CD4-positive, alpha-beta T cell (primary cell): Measurements from ENCODE around the gene TMED3. TPM values are rescaled to one million over a fixed set of nuclear protein-coding genes. Genes with fewer than 3 reads are reported as not detected.
"Not testable (repeated sequence)": the region's sequence is repeated elsewhere in the genome, so short reads cannot be mapped to it uniquely, and the experiment has no call there.

Experiments used
- ATAC-seq: fragments of 200-7000 bp; cut with Tn5 transposase; one replicate; pipeline ENCODE4 v1.10.0; 2022; ENCODE audit warnings: mild to moderate bottlenecking; ENCODE audit not compliant: poor library complexity
- CTCF ChIA-PET: fragments of 350-600 bp; sonication (Branson Sonifier 250); formaldehyde crosslinking; loops from one replicate; lab custom pipeline; 2021; ENCODE audit warnings: antibody characterized with exemption, inconsistent platforms; lab: Charles Lee
- POLR2A ChIA-PET: fragments of 350-600 bp; sonication (Branson Sonifier 250); formaldehyde crosslinking; loops from one replicate; lab custom pipeline; 2021; ENCODE audit warnings: antibody characterized with exemption, inconsistent platforms; lab: Charles Lee
- DNase-seq, 14 experiments: peaks; one replicate each; pipeline ENCODE4 v3.0.0-alpha.2; 2013 to 2020; ENCODE audit warnings: mixed read lengths in 2 of 14
- H3K27ac ChIP-seq, 2 donors: one replicate each; pipeline versions ENCODE4 v1.5.1 to v1.7.0; 2013; ENCODE audit warnings: low read length in 2 of 2, low read depth in 1 of 2, mild to moderate bottlenecking in 1 of 2
- H3K27me3 ChIP-seq, 2 experiments: 1 replicate in 1 of 2; 2 replicates in 1 of 2; pipeline versions ENCODE4 v1.6.1 to v1.7.0; 2013; ENCODE audit warnings: low read length in 2 of 2, control low read depth in 1 of 2, mild to moderate bottlenecking in 1 of 2, moderate library complexity in 1 of 2; ENCODE audit not compliant: insufficient read depth in 2 of 2, control insufficient read depth in 1 of 2
- H3K36me3 ChIP-seq: one replicate; pipeline ENCODE4 v1.6.1; 2013; ENCODE audit warnings: low read length, control low read depth; ENCODE audit not compliant: insufficient read depth
- H3K4me1 ChIP-seq: one replicate; pipeline ENCODE4 v1.6.1; 2013; ENCODE audit warnings: low read length, control low read depth; ENCODE audit not compliant: insufficient read depth
- H3K4me3 ChIP-seq: one replicate; pipeline ENCODE4 v1.5.1; 2013; ENCODE audit warnings: mild to moderate bottlenecking, low read length, moderate library complexity
- H3K9me3 ChIP-seq, 2 experiments: 1 replicate in 1 of 2; 2 replicates in 1 of 2; pipeline versions ENCODE4 v1.6.1 to v1.7.0; 2013; ENCODE audit warnings: low read length in 2 of 2, mild to moderate bottlenecking in 2 of 2, control low read depth in 1 of 2, moderate library complexity in 1 of 2; ENCODE audit not compliant: control insufficient read depth in 1 of 2, insufficient read depth in 1 of 2
- H3K27ac Mint-ChIP-seq: one replicate; pipeline ENCODE4 v1.8.0; 2020; ENCODE audit warnings: mixed read lengths
- H3K27me3 Mint-ChIP-seq: one replicate; pipeline ENCODE4 v1.8.0; 2021; ENCODE audit warnings: mixed read lengths
- H3K36me3 Mint-ChIP-seq: one replicate; pipeline ENCODE4 v1.8.0; 2021; ENCODE audit warnings: low read depth, mixed read lengths
- H3K4me1 Mint-ChIP-seq: one replicate; pipeline ENCODE4 v1.8.0; 2021; ENCODE audit warnings: low read depth, mixed read lengths
- H3K4me3 Mint-ChIP-seq: one replicate; pipeline ENCODE4 v1.8.0; 2020; ENCODE audit warnings: mild to moderate bottlenecking, mixed read lengths
- H3K9me3 Mint-ChIP-seq: one replicate; pipeline ENCODE4 v1.8.0; 2020; ENCODE audit warnings: mixed read lengths
- intact Hi-C, 2 experiments: fragments of 100-400 bp; cut with DNase I in 1 of 2; cut with micrococcal nuclease in 1 of 2; formaldehyde crosslinking; loops; one replicate each; pipeline versions ENCODE4 v1.15.1 to v1.9.0; 2023 to 2025; cut with DNase I, micrococcal nuclease
- total RNA-seq, 174 experiments: library from RNA in 2 of 174; stranded (reverse) in 2 of 174; gene quantifications; one replicate each; pipeline ENCODE4 v1.2.3 and lab custom pipeline; 2021 to 2026
- TF ChIP-seq, protein P1 (sequence below): fragments of 200-600 bp; IDR thresholded peaks from one replicate; pipeline ENCODE4 v1.8.0; 2022; ENCODE audit warnings: antibody characterized with exemption, mild to moderate bottlenecking

TMED3 gene
- total RNA-seq, 2 experiments from 2014 or later, result 12.2 to 12.7 TPM

DNA sequence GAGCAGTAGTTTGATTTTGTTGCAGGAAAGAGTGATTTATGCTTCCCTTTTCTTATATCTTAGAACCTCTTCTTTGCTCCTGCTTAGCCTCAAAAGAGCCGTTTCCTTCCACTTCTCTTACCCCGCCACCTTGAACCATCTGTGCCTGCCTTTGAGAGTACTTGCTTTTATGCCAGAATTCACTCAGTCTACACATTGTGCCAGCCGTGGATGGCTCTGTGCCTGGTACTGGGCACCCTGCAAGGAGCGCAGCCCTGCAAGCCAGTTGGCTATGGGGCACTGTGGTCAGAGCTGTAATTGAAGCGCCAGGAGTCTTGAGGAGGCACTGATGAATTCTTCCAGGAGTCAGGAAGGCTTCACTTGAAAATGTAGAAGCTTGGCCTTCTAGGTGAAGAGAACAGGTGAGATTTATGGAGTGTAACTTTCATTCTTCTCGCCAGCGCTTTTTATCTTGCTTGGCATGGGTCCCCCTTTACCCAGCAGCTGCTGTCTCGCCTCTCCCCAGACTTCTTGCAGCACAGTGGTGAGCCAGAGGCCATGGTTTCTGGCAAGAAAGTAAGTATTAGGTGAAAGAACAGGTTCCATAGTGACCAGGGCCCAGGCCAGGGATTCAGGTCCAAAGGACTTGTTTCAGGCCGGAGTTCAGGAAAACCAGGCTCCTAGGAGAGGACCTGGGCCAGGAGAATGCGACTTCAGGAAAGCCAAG lies 4.9 kb downstream of the TMED3 start:
- peaks cover 20% of the 10 kb centered on the region for H3K4me1 ChIP-seq
- no peaks in the 10 kb centered on the region for H3K9me3 Mint-ChIP-seq
- peaks cover 87% of the 10 kb centered on the region for H3K36me3 Mint-ChIP-seq
- DNase-seq (no peak), ATAC-seq (no peak)
- H3K4me1 Mint-ChIP-seq, result peaks cover 64% of the 10 kb centered on the region
- no peak overlapping the region for H3K4me3 ChIP-seq
- CTCF ChIA-PET, result no interaction called here
- POLR2A ChIA-PET, result interaction anchor here (0.5 kb wide), 1 partner anchor 29 kb away, joined by 4 read pairs; no protein-coding TSS in a partner anchor
- intact Hi-C loops, result no loop called here
- H3K27ac Mint-ChIP-seq, result no peak overlapping the region
- H3K9me3 ChIP-seq, result no peaks in the 10 kb centered on the region
- TF ChIP-seq, protein P1, sequence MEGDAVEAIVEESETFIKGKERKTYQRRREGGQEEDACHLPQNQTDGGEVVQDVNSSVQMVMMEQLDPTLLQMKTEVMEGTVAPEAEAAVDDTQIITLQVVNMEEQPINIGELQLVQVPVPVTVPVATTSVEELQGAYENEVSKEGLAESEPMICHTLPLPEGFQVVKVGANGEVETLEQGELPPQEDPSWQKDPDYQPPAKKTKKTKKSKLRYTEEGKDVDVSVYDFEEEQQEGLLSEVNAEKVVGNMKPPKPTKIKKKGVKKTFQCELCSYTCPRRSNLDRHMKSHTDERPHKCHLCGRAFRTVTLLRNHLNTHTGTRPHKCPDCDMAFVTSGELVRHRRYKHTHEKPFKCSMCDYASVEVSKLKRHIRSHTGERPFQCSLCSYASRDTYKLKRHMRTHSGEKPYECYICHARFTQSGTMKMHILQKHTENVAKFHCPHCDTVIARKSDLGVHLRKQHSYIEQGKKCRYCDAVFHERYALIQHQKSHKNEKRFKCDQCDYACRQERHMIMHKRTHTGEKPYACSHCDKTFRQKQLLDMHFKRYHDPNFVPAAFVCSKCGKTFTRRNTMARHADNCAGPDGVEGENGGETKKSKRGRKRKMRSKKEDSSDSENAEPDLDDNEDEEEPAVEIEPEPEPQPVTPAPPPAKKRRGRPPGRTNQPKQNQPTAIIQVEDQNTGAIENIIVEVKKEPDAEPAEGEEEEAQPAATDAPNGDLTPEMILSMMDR, result no peak
- peaks cover 64% of the 10 kb centered on the region for H3K36me3 ChIP-seq
- no peaks in the 10 kb centered on the region for H3K27me3 ChIP-seq
- H3K4me3 Mint-ChIP-seq, result peak overlapping the region; percentile 25
- H3K27ac ChIP-seq, result no peak overlapping the region
- no peaks in the 10 kb centered on the region for H3K27me3 Mint-ChIP-seq

DNA sequence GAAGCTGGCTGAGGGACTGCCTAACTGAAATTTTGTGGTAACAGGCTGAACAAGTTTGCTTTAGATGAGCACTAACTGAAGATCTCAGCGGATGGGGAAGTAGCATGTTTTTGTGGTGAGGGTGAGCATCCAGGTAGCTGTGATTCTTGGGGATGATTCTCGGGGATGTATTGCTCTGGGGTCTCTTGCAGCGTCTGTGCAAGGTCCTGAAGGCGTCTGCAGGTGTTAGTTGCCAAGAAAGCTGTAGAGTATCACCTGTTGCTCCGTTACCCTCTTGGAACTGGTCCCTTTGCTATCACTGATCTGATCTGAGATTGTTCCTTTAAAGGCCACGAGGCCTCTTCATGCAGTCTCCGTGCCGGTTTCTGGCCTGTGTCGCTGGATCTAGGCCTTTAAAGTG lies 6.0 kb downstream of the TMED3 start:
- POLR2A ChIA-PET, result no interaction called here
- Mint-ChIP-seq H3K4me1 (peaks cover 60% of the 10 kb centered on the region), H3K27me3 (no peaks in the 10 kb centered on the region), H3K9me3 (no peaks in the 10 kb centered on the region), H3K36me3 (peaks cover 94% of the 10 kb centered on the region), H3K4me3 (no peak overlapping the region), H3K27ac (no peak overlapping the region)
- Histone ChIP-seq H3K4me1 (peaks cover 12% of the 10 kb centered on the region), H3K36me3 (peaks cover 72% of the 10 kb centered on the region), H3K4me3 (no peak overlapping the region), H3K27ac (no peak overlapping the region), H3K27me3 (no peaks in the 10 kb centered on the region), H3K9me3 (no peaks in the 10 kb centered on the region)
- ATAC-seq (no peak), DNase-seq (no peak)
- CTCF ChIA-PET, result no interaction called here
- TF ChIP-seq, protein P1, result no peak
- intact Hi-C loops, result no loop called here

DNA sequence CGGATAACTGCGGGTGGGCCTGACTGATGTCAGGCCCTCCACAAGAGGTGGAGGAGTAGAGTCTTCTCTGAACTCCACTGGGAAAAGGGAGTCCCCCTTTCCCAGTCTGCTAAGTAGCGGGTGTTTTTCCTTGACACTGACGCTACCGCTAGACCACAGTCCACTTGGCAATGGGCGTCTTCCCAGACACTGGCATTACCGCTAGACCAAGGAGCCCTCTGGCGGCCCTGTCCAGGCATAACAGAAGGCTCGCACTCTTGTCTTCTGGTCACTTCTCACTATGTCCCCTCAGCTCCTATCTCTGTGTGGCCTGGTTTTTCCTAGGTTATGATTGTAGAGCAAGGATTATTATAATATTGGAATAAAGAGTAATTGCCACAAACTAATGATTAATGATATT lies 9.1 kb downstream of the TMED3 start:
- H3K4me3 Mint-ChIP-seq, H3K27me3 Mint-ChIP-seq, H3K9me3 Mint-ChIP-seq, H3K27me3 ChIP-seq, ATAC-seq, H3K4me1 ChIP-seq, H3K9me3 ChIP-seq, H3K27ac ChIP-seq, CTCF ChIA-PET, DNase-seq, H3K27ac Mint-ChIP-seq, intact Hi-C loops, H3K4me3 ChIP-seq, POLR2A ChIA-PET: not testable (repeated sequence)
- H3K36me3 ChIP-seq, result peaks cover 72% of the 10 kb centered on the region
- peaks cover 36% of the 10 kb centered on the region for H3K4me1 Mint-ChIP-seq
- H3K36me3 Mint-ChIP-seq, result peaks cover 95% of the 10 kb centered on the region

DNA sequence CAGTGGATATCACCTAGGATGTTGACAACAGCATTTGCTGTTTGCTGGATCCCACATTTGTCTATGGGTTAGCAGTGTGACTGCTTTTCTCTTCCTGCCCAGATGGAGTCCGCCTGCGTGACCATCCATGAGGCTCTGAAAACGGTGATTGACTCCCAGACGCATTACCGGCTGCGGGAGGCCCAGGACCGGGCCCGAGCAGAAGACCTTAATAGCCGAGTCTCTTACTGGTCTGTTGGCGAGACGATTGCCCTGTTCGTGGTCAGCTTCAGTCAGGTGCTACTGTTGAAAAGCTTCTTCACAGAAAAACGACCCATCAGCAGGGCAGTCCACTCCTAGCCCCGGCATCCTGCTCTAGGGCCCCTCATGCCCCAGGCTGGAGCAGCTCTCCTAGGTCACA lies 11.0 kb downstream of the TMED3 start:
- no peak for DNase-seq
- ATAC-seq, result no peak
- no peaks in the 10 kb centered on the region for H3K9me3 Mint-ChIP-seq
- intact Hi-C loops, result no loop called here
- H3K27me3 Mint-ChIP-seq, result no peaks in the 10 kb centered on the region
- H3K27me3 ChIP-seq, result no peaks in the 10 kb centered on the region
- H3K36me3 Mint-ChIP-seq, result peaks cover 94% of the 10 kb centered on the region
- H3K27ac ChIP-seq, result no peak overlapping the region
- H3K4me1 ChIP-seq, result no peaks in the 10 kb centered on the region
- H3K4me3 Mint-ChIP-seq, result no peak overlapping the region
- peaks cover 64% of the 10 kb centered on the region for H3K36me3 ChIP-seq
- no peak overlapping the region for H3K4me3 ChIP-seq
- TF ChIP-seq, protein P1, result no peak
- CTCF ChIA-PET, result no interaction called here
- POLR2A ChIA-PET, result no interaction called here
- peaks cover 24% of the 10 kb centered on the region for H3K4me1 Mint-ChIP-seq
- no peaks in the 10 kb centered on the region for H3K9me3 ChIP-seq
- no peak overlapping the region for H3K27ac Mint-ChIP-seq
